Tibial nerve (tissue), 4 donors: Measurements from ENCODE around the gene ETFB.

Source experiments
- EP300 ChIP-seq, 2 donors: sonication (generic); formaldehyde crosslinking; IDR thresholded peaks; one replicate each; pipeline ENCODE4 v1.6.1; 2017; ENCODE audit warnings: antibody characterized with exemption in 2 of 2, mild to moderate bottlenecking in 1 of 2
- POLR2A ChIP-seq, 2 donors: fragments of 450-650 bp; IDR thresholded peaks; one replicate each; pipeline ENCODE4 v1.6.1; 2017; ENCODE audit warnings: antibody characterized with exemption in 2 of 2, mild to moderate bottlenecking in 2 of 2, moderate library complexity in 2 of 2
- TF ChIP-seq, protein P1 (sequence below), 5 experiments: fragments of 200-600 bp in 3 of 5; fragments of 450-650 bp in 2 of 5; sonication (generic) in 3 of 5; IDR thresholded peaks; one replicate each; pipeline ENCODE4 v1.5.1; 2016 to 2019; ENCODE audit warnings: antibody characterized with exemption in 5 of 5, mild to moderate bottlenecking in 3 of 5, moderate library complexity in 2 of 5

DNA sequence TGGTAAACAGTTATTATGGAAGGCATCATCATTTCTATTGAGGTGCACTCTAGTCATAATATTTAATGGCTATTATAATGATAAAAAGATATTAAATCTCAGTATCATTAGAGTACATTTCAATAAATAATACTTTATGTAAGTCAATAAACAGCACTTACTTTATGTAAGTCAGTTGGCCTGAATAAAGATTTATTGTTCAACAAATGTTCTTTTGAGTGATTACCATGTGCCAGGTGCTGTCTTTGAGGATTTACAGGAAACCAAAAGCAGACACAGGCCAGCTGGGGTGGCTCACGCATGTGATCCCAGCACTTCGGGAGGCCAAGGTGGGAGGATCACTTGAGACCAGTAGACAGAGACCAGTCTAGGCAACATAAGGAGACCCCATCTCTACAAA, 11.2 kb upstream of the ETFB start:
- TF ChIP-seq, protein P1, sequence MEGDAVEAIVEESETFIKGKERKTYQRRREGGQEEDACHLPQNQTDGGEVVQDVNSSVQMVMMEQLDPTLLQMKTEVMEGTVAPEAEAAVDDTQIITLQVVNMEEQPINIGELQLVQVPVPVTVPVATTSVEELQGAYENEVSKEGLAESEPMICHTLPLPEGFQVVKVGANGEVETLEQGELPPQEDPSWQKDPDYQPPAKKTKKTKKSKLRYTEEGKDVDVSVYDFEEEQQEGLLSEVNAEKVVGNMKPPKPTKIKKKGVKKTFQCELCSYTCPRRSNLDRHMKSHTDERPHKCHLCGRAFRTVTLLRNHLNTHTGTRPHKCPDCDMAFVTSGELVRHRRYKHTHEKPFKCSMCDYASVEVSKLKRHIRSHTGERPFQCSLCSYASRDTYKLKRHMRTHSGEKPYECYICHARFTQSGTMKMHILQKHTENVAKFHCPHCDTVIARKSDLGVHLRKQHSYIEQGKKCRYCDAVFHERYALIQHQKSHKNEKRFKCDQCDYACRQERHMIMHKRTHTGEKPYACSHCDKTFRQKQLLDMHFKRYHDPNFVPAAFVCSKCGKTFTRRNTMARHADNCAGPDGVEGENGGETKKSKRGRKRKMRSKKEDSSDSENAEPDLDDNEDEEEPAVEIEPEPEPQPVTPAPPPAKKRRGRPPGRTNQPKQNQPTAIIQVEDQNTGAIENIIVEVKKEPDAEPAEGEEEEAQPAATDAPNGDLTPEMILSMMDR (IDR thresholded peaks at IDR 0.05): no peak
- TF ChIP-seq EP300 (IDR thresholded peaks at IDR 0.05) (no peak), POLR2A (IDR thresholded peaks at IDR 0.05) (no peak)
